ENCODE results near the gene ALG6. TPM values are rescaled to one million over a fixed set of nuclear protein-coding genes. Genes with fewer than 3 reads are reported as not detected.
"Not testable (repeated sequence)": the region's sequence is repeated elsewhere in the genome, so short reads cannot be mapped to it uniquely, and the experiment has no call there.

ALG6 gene
- total RNA-seq, 1 donor from 2014 or later: 26.0 TPM

DNA sequence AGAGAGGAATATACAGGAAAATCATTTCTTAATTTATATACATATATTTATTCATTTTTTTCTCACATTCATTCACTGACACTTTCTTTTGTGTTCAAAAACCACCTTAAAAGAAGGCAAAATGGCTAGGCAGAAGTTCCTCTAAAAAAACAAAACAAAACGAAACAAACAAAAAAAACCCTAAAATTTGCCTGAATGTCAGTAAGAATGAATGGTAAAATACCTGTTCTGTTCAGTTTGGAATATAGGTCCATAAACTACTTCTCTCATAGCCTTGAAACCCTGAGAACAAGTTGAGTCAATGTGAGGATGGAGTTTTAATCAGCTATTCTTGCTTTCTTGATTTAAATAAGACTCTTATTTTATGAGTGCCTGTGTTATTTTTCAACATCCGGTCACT lies 14.7 kb upstream of the ALG6 start:
- H3K9me3 Mint-ChIP-seq: no peaks in the 10 kb centered on the region
- H3K27me3 Mint-ChIP-seq (ENCODE audit: low read depth): peaks cover 23% of the 10 kb centered on the region
- H3K4me3 Mint-ChIP-seq: no peak overlapping the region
- TF ChIP-seq, protein P1, sequence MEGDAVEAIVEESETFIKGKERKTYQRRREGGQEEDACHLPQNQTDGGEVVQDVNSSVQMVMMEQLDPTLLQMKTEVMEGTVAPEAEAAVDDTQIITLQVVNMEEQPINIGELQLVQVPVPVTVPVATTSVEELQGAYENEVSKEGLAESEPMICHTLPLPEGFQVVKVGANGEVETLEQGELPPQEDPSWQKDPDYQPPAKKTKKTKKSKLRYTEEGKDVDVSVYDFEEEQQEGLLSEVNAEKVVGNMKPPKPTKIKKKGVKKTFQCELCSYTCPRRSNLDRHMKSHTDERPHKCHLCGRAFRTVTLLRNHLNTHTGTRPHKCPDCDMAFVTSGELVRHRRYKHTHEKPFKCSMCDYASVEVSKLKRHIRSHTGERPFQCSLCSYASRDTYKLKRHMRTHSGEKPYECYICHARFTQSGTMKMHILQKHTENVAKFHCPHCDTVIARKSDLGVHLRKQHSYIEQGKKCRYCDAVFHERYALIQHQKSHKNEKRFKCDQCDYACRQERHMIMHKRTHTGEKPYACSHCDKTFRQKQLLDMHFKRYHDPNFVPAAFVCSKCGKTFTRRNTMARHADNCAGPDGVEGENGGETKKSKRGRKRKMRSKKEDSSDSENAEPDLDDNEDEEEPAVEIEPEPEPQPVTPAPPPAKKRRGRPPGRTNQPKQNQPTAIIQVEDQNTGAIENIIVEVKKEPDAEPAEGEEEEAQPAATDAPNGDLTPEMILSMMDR (conservative IDR thresholded peaks at IDR 0.05): no peak
- no peaks in the 10 kb centered on the region for H3K36me3 Mint-ChIP-seq (ENCODE audit: low read depth)
- no peak for DNase-seq (ENCODE audit: low read depth, low spot score)
- H3K4me1 Mint-ChIP-seq: no peaks in the 10 kb centered on the region
- H3K27ac Mint-ChIP-seq (ENCODE audit: unreplicated experiment): no peak overlapping the region

DNA sequence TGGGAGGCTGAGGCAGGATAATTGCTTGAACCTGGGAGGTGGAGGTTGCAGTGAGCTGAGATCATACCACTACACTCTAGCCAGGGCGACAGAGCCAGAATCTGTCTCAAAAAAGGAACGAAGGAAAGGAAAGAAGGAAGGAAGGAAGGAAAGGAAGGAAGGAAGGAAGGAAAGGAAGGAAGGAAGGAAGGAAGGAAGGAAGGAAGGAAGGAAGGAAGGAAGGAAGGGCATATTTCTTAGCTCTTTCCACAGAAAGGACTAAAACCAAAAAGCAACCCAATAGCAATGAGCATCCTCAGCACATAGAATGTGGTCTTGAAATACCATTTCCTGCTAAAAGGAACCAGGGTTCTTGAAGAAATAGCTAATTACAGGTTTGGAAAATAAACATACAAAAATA lies 11.2 kb upstream of the ALG6 start:
- not testable (repeated sequence) for H3K36me3 Mint-ChIP-seq (ENCODE audit: low read depth); H3K27ac Mint-ChIP-seq (ENCODE audit: unreplicated experiment); H3K4me1 Mint-ChIP-seq; H3K9me3 Mint-ChIP-seq; H3K4me3 Mint-ChIP-seq; DNase-seq (ENCODE audit: low read depth, low spot score)
- H3K27me3 Mint-ChIP-seq (ENCODE audit: low read depth): peaks cover 23% of the 10 kb centered on the region

DNA sequence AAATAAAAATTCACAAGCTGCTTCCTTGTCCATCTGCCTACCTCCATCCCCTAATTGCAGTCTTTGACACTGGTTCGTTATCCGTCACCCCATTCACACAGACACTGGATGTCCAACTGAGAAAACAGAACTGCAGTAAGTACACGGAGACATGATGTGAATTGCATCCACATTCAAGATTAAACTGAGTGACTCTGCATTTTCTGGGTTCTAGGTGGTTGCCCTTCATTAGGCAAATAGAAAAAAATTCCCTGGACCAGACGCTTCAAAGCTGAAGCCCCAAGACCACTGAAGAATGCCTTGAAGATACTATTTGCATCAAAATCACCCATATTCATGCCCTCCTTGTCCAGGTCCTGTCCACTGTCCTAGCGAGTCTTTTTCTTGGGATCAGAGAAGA lies 7.9 kb upstream of the ALG6 start:
- no peak for DNase-seq (ENCODE audit: low read depth, low spot score)
- H3K4me3 Mint-ChIP-seq: no peak overlapping the region
- H3K36me3 Mint-ChIP-seq (ENCODE audit: low read depth): no peaks in the 10 kb centered on the region
- no peak overlapping the region for H3K27ac Mint-ChIP-seq (ENCODE audit: unreplicated experiment)
- H3K9me3 Mint-ChIP-seq: peaks cover 2% of the 10 kb centered on the region
- no peaks in the 10 kb centered on the region for H3K4me1 Mint-ChIP-seq
- TF ChIP-seq, protein P1 (conservative IDR thresholded peaks at IDR 0.05): no peak
- peaks cover 6% of the 10 kb centered on the region for H3K27me3 Mint-ChIP-seq (ENCODE audit: low read depth)

DNA sequence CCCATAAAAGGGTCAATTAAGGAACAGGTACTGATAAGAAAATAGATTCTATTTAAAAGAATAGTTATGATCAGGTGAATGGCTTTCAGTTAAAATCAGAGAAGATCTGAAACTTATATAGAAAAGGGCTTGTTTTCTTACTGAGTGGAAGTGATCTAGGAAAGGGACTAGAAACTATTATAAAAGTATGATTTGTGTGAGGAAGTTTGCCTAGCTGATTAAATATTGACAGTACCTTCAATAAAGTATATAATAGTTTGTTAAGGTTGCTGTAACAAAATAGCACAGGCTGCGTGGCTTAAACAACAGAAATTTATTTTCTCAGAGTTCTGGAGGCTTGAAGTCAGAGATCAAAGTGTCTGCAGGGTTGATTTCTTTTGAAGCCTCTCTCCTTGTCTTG lies 5.4 kb upstream of the ALG6 start:
- H3K36me3 Mint-ChIP-seq (ENCODE audit: low read depth): no peaks in the 10 kb centered on the region
- DNase-seq (ENCODE audit: low read depth, low spot score): no peak
- peaks cover 6% of the 10 kb centered on the region for H3K4me1 Mint-ChIP-seq
- H3K27ac Mint-ChIP-seq (ENCODE audit: unreplicated experiment): no peak overlapping the region
- TF ChIP-seq, protein P1 (conservative IDR thresholded peaks at IDR 0.05): no peak
- H3K9me3 Mint-ChIP-seq: peaks cover 2% of the 10 kb centered on the region
- no peak overlapping the region for H3K4me3 Mint-ChIP-seq
- no peaks in the 10 kb centered on the region for H3K27me3 Mint-ChIP-seq (ENCODE audit: low read depth)

DNA sequence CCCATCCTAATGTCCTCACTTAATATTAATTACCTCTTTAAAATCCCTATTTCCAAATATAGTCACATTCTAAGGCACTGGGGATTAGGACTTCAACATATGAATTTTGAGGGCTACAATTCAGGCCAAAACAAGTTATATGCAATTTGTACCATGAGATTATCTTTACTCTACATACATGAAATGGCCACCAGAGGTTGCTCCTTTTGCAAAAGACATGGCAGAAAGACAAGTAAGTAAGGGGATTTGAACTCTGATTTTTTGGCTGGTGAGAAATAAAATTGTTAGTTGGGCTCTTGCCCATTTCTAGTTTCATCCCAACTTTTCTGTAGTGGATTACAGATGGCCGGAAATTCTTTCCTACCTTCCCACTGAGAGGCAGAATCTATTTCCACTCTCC lies 4.8 kb upstream of the ALG6 start:
- TF ChIP-seq, protein P1 (conservative IDR thresholded peaks at IDR 0.05): peak; percentile 21
- H3K27me3 Mint-ChIP-seq (ENCODE audit: low read depth): no peaks in the 10 kb centered on the region
- H3K9me3 Mint-ChIP-seq: peaks cover 2% of the 10 kb centered on the region
- no peak overlapping the region for H3K27ac Mint-ChIP-seq (ENCODE audit: unreplicated experiment)
- H3K4me3 Mint-ChIP-seq: no peak overlapping the region
- no peaks in the 10 kb centered on the region for H3K36me3 Mint-ChIP-seq (ENCODE audit: low read depth)
- DNase-seq (ENCODE audit: low read depth, low spot score): no peak
- H3K4me1 Mint-ChIP-seq: peaks cover 7% of the 10 kb centered on the region

DNA sequence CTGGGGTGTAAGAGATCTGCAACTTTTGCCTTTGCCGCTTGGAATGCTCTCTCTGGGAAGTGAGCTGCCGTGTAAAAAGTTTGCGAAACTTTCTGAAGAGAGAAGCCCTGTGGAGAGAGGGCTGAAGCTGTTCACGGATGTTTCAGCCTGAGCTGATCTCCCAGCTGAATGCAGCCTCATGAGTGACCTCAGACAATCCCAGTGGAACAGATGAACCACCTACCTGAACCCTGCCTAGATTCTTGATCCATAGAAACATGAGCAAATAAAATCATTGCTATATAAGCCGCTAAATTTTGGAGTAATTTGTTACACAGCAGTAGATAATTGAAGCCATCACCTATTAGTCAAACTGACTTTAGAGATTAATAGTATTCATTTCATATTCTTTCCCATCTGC lies 4.4 kb upstream of the ALG6 start:
- H3K4me3 Mint-ChIP-seq: peak overlapping the region; percentile 45
- H3K4me1 Mint-ChIP-seq: peaks cover 10% of the 10 kb centered on the region
- H3K9me3 Mint-ChIP-seq: peaks cover 2% of the 10 kb centered on the region
- H3K36me3 Mint-ChIP-seq (ENCODE audit: low read depth): no peaks in the 10 kb centered on the region
- no peaks in the 10 kb centered on the region for H3K27me3 Mint-ChIP-seq (ENCODE audit: low read depth)
- H3K27ac Mint-ChIP-seq (ENCODE audit: unreplicated experiment): no peak overlapping the region
- TF ChIP-seq, protein P1 (conservative IDR thresholded peaks at IDR 0.05): no peak
- DNase-seq (ENCODE audit: low read depth, low spot score): no peak

All from neural crest cell (in vitro differentiated cells).